HL-60 (cell line): ENCODE results near the gene DHX34.

ENCODE experiments used
- CTCF ChIP-seq: IDR thresholded peaks from one replicate; pipeline ENCODE4 v1.5.1; 2011; ENCODE audit warnings: low read length, control low read depth, inconsistent platforms; ENCODE audit not compliant: insufficient read depth
- GABPA ChIP-seq: IDR thresholded peaks from 2 replicates; pipeline ENCODE4 v1.6.1; 2012; ENCODE audit warnings: low read depth
- SPI1 ChIP-seq: IDR thresholded peaks from 2 replicates; pipeline ENCODE4 v1.6.1; 2012; ENCODE audit warnings: low read depth, mild to moderate bottlenecking, borderline replicate concordance

- TF ChIP-seq SPI1 (no peak), GABPA (no peak), CTCF (no peak)
These were observed 69.5 kb downstream of the DHX34 start for GRCh38 chr19:47418692-47419029.
